ENCODE results near the gene P2RY6.

DNA sequence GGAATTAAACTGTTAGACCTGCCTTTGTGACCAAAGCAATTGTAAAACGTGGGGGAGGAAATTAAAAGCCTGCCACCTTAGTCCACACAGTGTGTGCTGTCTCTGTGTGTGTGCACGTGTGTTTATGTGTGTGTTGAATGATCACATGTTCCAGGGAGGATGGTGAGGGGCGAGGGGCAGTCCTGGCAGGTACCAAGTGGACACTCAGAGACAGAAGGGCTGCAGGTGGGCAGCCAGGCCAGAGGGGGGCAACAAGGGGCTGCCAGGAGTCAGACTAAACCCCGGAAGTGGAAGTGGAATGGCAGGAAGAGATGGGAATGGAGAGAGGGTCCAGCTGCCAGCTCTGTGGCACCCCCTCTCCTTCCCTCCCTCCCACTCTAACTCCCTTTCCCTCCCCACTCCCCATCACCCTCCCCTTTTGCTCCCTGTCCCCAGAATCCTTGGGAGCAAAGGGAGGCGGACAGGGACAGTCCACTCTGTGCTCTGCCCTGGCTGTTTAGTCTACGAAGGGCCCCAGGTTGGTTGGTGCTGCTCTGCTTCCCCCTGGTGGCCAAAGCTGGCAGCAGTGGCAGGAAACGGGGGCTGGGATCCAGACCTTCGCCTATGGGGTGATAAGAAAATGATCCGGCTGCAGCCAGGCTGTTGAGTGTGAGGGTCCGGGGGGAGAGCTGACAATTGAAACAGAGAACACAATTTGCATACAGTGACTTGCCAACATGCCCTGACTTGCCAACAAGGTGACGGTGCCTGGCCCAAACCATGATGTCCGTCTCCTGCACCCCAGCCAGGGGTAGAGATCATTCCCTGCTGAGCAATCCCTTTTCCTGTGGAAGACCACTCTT, 29.7 kb upstream of the P2RY6 start:
- TF ChIP-seq, protein P1, sequence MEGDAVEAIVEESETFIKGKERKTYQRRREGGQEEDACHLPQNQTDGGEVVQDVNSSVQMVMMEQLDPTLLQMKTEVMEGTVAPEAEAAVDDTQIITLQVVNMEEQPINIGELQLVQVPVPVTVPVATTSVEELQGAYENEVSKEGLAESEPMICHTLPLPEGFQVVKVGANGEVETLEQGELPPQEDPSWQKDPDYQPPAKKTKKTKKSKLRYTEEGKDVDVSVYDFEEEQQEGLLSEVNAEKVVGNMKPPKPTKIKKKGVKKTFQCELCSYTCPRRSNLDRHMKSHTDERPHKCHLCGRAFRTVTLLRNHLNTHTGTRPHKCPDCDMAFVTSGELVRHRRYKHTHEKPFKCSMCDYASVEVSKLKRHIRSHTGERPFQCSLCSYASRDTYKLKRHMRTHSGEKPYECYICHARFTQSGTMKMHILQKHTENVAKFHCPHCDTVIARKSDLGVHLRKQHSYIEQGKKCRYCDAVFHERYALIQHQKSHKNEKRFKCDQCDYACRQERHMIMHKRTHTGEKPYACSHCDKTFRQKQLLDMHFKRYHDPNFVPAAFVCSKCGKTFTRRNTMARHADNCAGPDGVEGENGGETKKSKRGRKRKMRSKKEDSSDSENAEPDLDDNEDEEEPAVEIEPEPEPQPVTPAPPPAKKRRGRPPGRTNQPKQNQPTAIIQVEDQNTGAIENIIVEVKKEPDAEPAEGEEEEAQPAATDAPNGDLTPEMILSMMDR (IDR thresholded peaks at IDR 0.05), result peak; percentile 59 to 87 (median 80)
- TF ChIP-seq POLR2AphosphoS5 (IDR thresholded peaks at IDR 0.05) (no peak), POLR2A (IDR thresholded peaks at IDR 0.05) (no peak)
